ENCODE data around the gene SAMD4B. TPM values are rescaled to one million over a fixed set of nuclear protein-coding genes. Genes with fewer than 3 reads are reported as not detected.

The SAMD4B gene
- total and polyA plus RNA-seq, 9 of the 15 experiments (the other 6 are each of a cell fraction or from before 2014, with no cell fraction given) = 3.4 to 90.5 (median 38.0) TPM

- TF ChIP-seq HDAC2 (IDR thresholded peaks at IDR 0.05) (peak; percentile 50; the same call in 1 of the 2 replicates), GABPA (tag; conservative IDR thresholded peaks at IDR 0.05; ENCODE audit: low read depth) (no peak), CREB3L1 (IDR thresholded peaks at IDR 0.05; ENCODE audit: borderline replicate concordance, low read depth) (no peak), HMGN3 (IDR thresholded peaks at IDR 0.05; ENCODE audit: borderline replicate concordance, extremely low read depth, insufficient read length, low read depth, low read length) (no peak)
Measured at GRCh38 chr19:39303373-39304184, 38.6 kb upstream of the SAMD4B start (continued).

GRCh38 chr19:39304185-39304513 lies 38.1 kb upstream of the SAMD4B start:
- Histone ChIP-seq H3K4me1 (replicated peaks in 1 of 2; ENCODE audit: control insufficient read depth in 2 of 2, insufficient read depth in 2 of 2, low read length in 2 of 2) (peaks cover 25 to 30% of the 10 kb centered on the region in 2 experiments), H3K79me2 (ENCODE audit: control insufficient read depth, insufficient read depth, low read length) (no peaks in the 10 kb centered on the region), H4K20me1 (replicated peaks; ENCODE audit: control insufficient read depth, insufficient read depth, low read length) (no peaks in the 10 kb centered on the region), H3K4me3 (no peak overlapping the region), H3K27me3 (ENCODE audit: control insufficient read depth in 2 of 2, insufficient read depth in 2 of 2, low read length in 2 of 2) (no peaks in the 10 kb centered on the region), H3K9me3 (replicated peaks; ENCODE audit: control insufficient read depth, insufficient read depth, low read depth, low read length) (no peaks in the 10 kb centered on the region), H3K36me3 (ENCODE audit: control insufficient read depth, insufficient read depth, low read length) (peaks cover 10% of the 10 kb centered on the region; the same call in 1 of the 3 replicates), H3K9me1 (ENCODE audit: control insufficient read depth, insufficient read depth, low read length) (no peaks in the 10 kb centered on the region), H3K9ac (ENCODE audit: insufficient read depth in 1 of 2, low read depth in 2 of 2, low read length in 2 of 2) (no peak overlapping the region), H2AFZ (ENCODE audit: low read depth, low read length) (no peak overlapping the region), H3K27ac (ENCODE audit: extremely low read depth, low read depth, low read length) (no peak overlapping the region), H3K4me2 (ENCODE audit: insufficient read depth, low read length) (no peak overlapping the region)
- FAIRE-seq (no peak), ATAC-seq (no peak), DNase-seq (ENCODE audit: extremely low read depth in 1 of 4, low spot score in 3 of 4) (no peak)
- TF ChIP-seq CTCF (IDR thresholded peaks at IDR 0.05 in 2 of 3, conservative IDR thresholded peaks at IDR 0.05 in 1 of 3; ENCODE audit: insufficient read depth in 2 of 3, low read depth in 1 of 3, low read length in 3 of 3) = no peak
- TF ChIP-seq ZNF165 (CRISPR knock-in tag; IDR thresholded peaks at IDR 0.05; ENCODE audit: borderline replicate concordance) = no peak
- peak; percentile 32; the same call in 1 of the 2 replicates for TF ChIP-seq BCOR (IDR thresholded peaks at IDR 0.05)
- BruUV-seq (replicated peaks) = no TSS peak
- intact Hi-C loops (cut with micrococcal nuclease) = loop anchor here (10.0 kb wide), 1 partner anchor 49 kb away; no protein-coding TSS in a partner anchor
- ChIA-PET POLR2A (interaction anchor here (0.7 kb wide), 1 partner anchor 13 kb away, joined by 3 read pairs; no protein-coding TSS in a partner anchor), CTCF (ENCODE audit: low intra/inter-chr PET ratio) (no interaction called here)
- in situ Hi-C loops (cut with MboI) = no loop called here

Data from K562 (cell line).